DMS53 treated with DMSO at 0.1 percent for 48 hours (cell line): ENCODE data around the gene FRAT2.
A peak's percentile ranks its signal among the peaks of the same experiment; 100 is the strongest.
"Not testable (repeated sequence)": the region's sequence is repeated elsewhere in the genome, so short reads cannot be mapped to it uniquely, and the experiment has no call there.

Experiments used
- DNase-seq: peaks from one replicate; lab custom pipeline; 2025; ENCODE audit not compliant: unreplicated experiment; lab: John Stamatoyannopoulos, UW

FRAT2 gene

GRCh38 chr10:97356918-97357317 is 22.4 kb upstream of the FRAT2 start:
- no peak for DNase-seq

GRCh38 chr10:97356318-97356914 is 21.9 kb upstream of the FRAT2 start:
- no peak for DNase-seq

- no peak for DNase-seq
These were observed 21.0 kb upstream of the FRAT2 start for GRCh38 chr10:97355571-97355975.

GRCh38 chr10:97353945-97354344 is 19.4 kb upstream of the FRAT2 start:
- DNase-seq = no peak

- DNase-seq = no peak
These were observed 15.4 kb upstream of the FRAT2 start for GRCh38 chr10:97349752-97350513.

- no peak for DNase-seq
These were observed 12.8 kb upstream of the FRAT2 start for GRCh38 chr10:97347317-97347716.

- DNase-seq = not testable (repeated sequence)
These were observed 9.1 kb upstream of the FRAT2 start for GRCh38 chr10:97343664-97344063.

- DNase-seq = no peak
These were observed 6.9 kb upstream of the FRAT2 start for GRCh38 chr10:97341416-97341815.

- DNase-seq = no peak
These were observed 3.5 kb upstream of the FRAT2 start for GRCh38 chr10:97338041-97338440.

- peak; percentile 30 for DNase-seq
These were observed 2.7 kb upstream of the FRAT2 start for GRCh38 chr10:97336942-97337831.

- no peak for DNase-seq
These were observed 1.9 kb upstream of the FRAT2 start for GRCh38 chr10:97336446-97336845.

GRCh38 chr10:97336006-97336405 is 1.5 kb upstream of the FRAT2 start:
- DNase-seq = no peak

GRCh38 chr10:97335188-97335619 is 675 bp upstream of the FRAT2 start:
- no peak for DNase-seq

GRCh38 chr10:97333601-97334369 is 744 bp downstream of the FRAT2 start:
- peak; percentile 23 for DNase-seq

GRCh38 chr10:97333351-97333600 is 1.3 kb downstream of the FRAT2 start:
- no peak for DNase-seq

GRCh38 chr10:97332591-97333350 is 1.8 kb downstream of the FRAT2 start:
- peak; percentile 43 for DNase-seq

- no peak for DNase-seq
These were observed 3.3 kb downstream of the FRAT2 start for GRCh38 chr10:97331153-97331703.

- no peak for DNase-seq
These were observed 4.8 kb downstream of the FRAT2 start for GRCh38 chr10:97329766-97330165.

GRCh38 chr10:97328646-97329453 is 5.7 kb downstream of the FRAT2 start:
- DNase-seq = no peak
